B cell (primary cell): ENCODE measurements around the gene HOOK2. TPM values are rescaled to one million over a fixed set of nuclear protein-coding genes. Genes with fewer than 3 reads are reported as not detected.

Experiments
- ATAC-seq: fragments of 200-7000 bp; cut with Tn5 transposase; one replicate; pipeline ENCODE4 v1.10.0; 2021; ENCODE audit warnings: low read depth, mild to moderate bottlenecking, moderate number of reproducible peaks, moderate library complexity
- CTCF ChIA-PET: fragments of 350-600 bp; sonication (Branson Sonifier 250); formaldehyde crosslinking; loops from one replicate; lab custom pipeline; 2021; ENCODE audit warnings: antibody characterized with exemption, inconsistent platforms; lab: Charles Lee
- POLR2A ChIA-PET: fragments of 350-600 bp; sonication (Branson Sonifier 250); formaldehyde crosslinking; loops from one replicate; lab custom pipeline; 2021; ENCODE audit warnings: antibody characterized with exemption; lab: Charles Lee
- DNase-seq: peaks from one replicate; pipeline ENCODE4 v3.0.0; 2013
- H2AFZ ChIP-seq: 2 replicates; pipeline ENCODE4 v1.6.1; 2012; ENCODE audit warnings: mild to moderate bottlenecking, low read depth, low read length; ENCODE audit not compliant: insufficient read depth, poor library complexity, severe bottlenecking
- H3K27ac ChIP-seq, 2 donors: 1 replicate in 1 of 2; 2 replicates in 1 of 2; pipeline ENCODE4 v1.5.1; 2012 to 2013; ENCODE audit warnings: low read length in 2 of 2, mild to moderate bottlenecking in 2 of 2, moderate library complexity in 1 of 2
- H3K27me3 ChIP-seq, 4 experiments: fragments of 200-600 bp in 1 of 4; sonication (generic) in 1 of 4; replicated peaks in 1 of 4; 1 replicate in 2 of 4; 2 replicates in 2 of 4; pipeline versions ENCODE4 v1.6.1 to v1.7.0; 2013 to 2016; ENCODE audit warnings: low read length in 3 of 4, mild to moderate bottlenecking in 2 of 4, mixed read lengths in 1 of 4, moderate library complexity in 1 of 4; ENCODE audit not compliant: insufficient read depth in 4 of 4, control insufficient read depth in 3 of 4; ENCODE audit errors: control extremely low read depth in 1 of 4
- H3K36me3 ChIP-seq, 2 experiments: replicated peaks in 1 of 2; 1 replicate in 1 of 2; 2 replicates in 1 of 2; pipeline versions ENCODE4 v1.6.1 to v1.7.1; 2013; ENCODE audit warnings: low read length in 1 of 2; ENCODE audit not compliant: insufficient read depth in 2 of 2, control insufficient read depth in 1 of 2; ENCODE audit errors: control extremely low read depth in 1 of 2, extremely low read depth in 1 of 2
- H3K4me1 ChIP-seq, 2 donors: fragments of 200-600 bp in 1 of 2; sonication (generic) in 1 of 2; 1 replicate in 1 of 2; 2 replicates in 1 of 2; pipeline versions ENCODE4 v1.5.1 to v1.6.1; 2013 to 2017; ENCODE audit warnings: low read length in 2 of 2; ENCODE audit not compliant: control insufficient read depth in 2 of 2, insufficient read depth in 2 of 2
- H3K4me2 ChIP-seq: replicated peaks from 2 replicates; pipeline ENCODE3; 2012; ENCODE audit warnings: mild to moderate bottlenecking, low read depth, low read length; ENCODE audit not compliant: poor library complexity, severe bottlenecking
- H3K4me3 ChIP-seq, 5 experiments: fragments of 200-600 bp in 1 of 5; sonication (generic) in 1 of 5; 1 replicate in 3 of 5; 2 replicates in 2 of 5; pipeline versions ENCODE4 v1.5.1 to v1.7.0; 2011 to 2016; ENCODE audit warnings: low read length in 4 of 5, mild to moderate bottlenecking in 4 of 5, low read depth in 2 of 5, control low read depth in 1 of 5, moderate library complexity in 1 of 5; ENCODE audit not compliant: insufficient read depth in 1 of 5; ENCODE audit errors: control extremely low read depth in 1 of 5, extremely low read depth in 1 of 5
- H3K79me2 ChIP-seq: fragments of 200-600 bp; sonication (generic); one replicate; pipeline ENCODE4 v1.6.0; 2016; ENCODE audit warnings: low read length; ENCODE audit not compliant: control insufficient read depth, insufficient read depth
- H3K9ac ChIP-seq: fragments of 200-600 bp; sonication (generic); 2 replicates; pipeline ENCODE4 v1.6.1; 2017; ENCODE audit warnings: mild to moderate bottlenecking, low read length, moderate library complexity
- H3K9me3 ChIP-seq, 3 donors: one replicate each; pipeline versions ENCODE4 v1.6.1 to v1.7.1; 2013; ENCODE audit warnings: low read length in 2 of 3; ENCODE audit not compliant: control insufficient read depth in 2 of 3, insufficient read depth in 1 of 3; ENCODE audit errors: control extremely low read depth in 1 of 3
- H4K20me1 ChIP-seq: 2 replicates; pipeline ENCODE4 v1.6.0; 2012; ENCODE audit warnings: mild to moderate bottlenecking, low read length; ENCODE audit not compliant: insufficient read depth, control insufficient read depth, poor library complexity, severe bottlenecking
- H3K27ac Mint-ChIP-seq: one replicate; pipeline ENCODE4 v1.8.0; 2021; ENCODE audit warnings: mixed read lengths
- H3K27me3 Mint-ChIP-seq: one replicate; pipeline ENCODE4 v1.8.0; 2021; ENCODE audit warnings: mixed read lengths
- H3K4me1 Mint-ChIP-seq: one replicate; pipeline ENCODE4 v1.8.0; 2021; ENCODE audit warnings: mixed read lengths
- H3K4me3 Mint-ChIP-seq: one replicate; pipeline ENCODE4 v1.8.0; 2021; ENCODE audit warnings: mixed read lengths
- H3K9me3 Mint-ChIP-seq: one replicate; pipeline ENCODE4 v1.8.0; 2022; ENCODE audit warnings: mixed read lengths; ENCODE audit not compliant: insufficient read depth
- EZH2 ChIP-seq: IDR thresholded peaks from 2 replicates; pipeline ENCODE4 v1.6.1; 2012; ENCODE audit warnings: borderline replicate concordance, low read depth, mild to moderate bottlenecking, moderate library complexity, low read length; ENCODE audit not compliant: insufficient read depth, poor library complexity, severe bottlenecking
- WGBS: methylation state at CpG from one replicate; pipeline ENCODE4 v1.1.5; 2013; ENCODE audit warnings: missing lambda C conversion rate; ENCODE audit not compliant: insufficient coverage; 5-methylcytosine and 5-hydroxymethylcytosine counted together
- intact Hi-C: fragments of 100-400 bp; cut with micrococcal nuclease; formaldehyde crosslinking; loops from one replicate; pipeline ENCODE4 v1.10.0; 2022
- polyA plus RNA-seq: library from polyadenylated mRNA; depleted of rRNA; stranded (reverse); fragments of >200 nt; gene quantifications from 2 replicates; pipeline ENCODE4 v1.2.3, GENCODE V29; 2012
- total RNA-seq, 2 donors: library from RNA; stranded (reverse); fragments of 120-200 nt in 1 of 2; gene quantifications; 1 replicate in 1 of 2; 2 replicates in 1 of 2; pipeline versions ENCODE4 v1.2.3 to v1.2.4, GENCODE V29; 2013 to 2022
- TF ChIP-seq, protein P1 (sequence below): fragments of 200-600 bp; IDR thresholded peaks from one replicate; pipeline ENCODE4 v1.8.0; 2022; ENCODE audit warnings: antibody characterized with exemption, mild to moderate bottlenecking

HOOK2 gene
- total and polyA plus RNA-seq, 2 donors (not counting 1 experiment from before 2014, with no cell fraction given), result 30.3 to 33.4 TPM

DNA sequence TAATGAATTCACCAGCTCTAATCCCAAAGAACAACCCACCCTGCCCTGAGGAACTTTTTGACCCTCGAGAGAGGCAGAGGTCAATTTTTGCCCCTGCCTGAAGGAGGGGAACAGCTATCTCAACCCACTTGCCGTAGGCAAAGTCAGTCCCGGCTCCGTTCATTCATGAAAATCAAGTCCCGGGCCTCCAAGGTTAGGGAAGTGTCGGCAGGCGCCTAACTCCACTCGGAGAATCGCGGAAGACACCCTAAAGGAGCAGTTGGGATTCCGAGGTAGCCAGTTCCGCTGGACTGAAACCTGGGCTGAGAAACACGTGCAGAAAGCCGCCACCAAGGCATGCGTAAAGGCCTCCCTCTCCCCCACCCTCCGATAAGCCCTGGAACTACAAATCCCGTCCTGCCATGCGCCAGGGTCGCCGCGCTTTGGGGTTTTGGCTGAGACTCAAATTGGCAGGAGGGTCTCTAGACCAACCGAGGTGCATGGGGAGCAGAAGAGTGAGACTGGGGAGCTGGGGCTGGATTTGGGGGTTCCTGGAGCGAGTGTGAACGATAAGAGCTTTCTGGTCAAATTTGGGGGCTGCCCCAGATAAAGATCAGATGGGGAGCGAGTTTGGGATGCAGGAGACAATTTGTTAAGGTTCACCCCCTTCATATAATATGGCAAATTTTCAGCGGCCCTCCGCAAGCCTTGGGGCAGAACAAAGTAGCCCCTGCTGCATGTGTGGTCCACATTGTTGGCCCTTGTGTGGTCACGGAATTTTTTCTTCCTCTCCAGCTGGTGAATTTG lies 51.5 kb downstream of the HOOK2 start, which contains the start of gene TNPO2:
Gene TNPO2 (minus strand): TSS at position 292 of the 786 bp plus-strand sequence. CDS start 2,955 bp downstream, outside the sequence.
- intact Hi-C loops, result loop anchor here (1.0 to 5.0 kb wide), 5 partner anchors 10 to 83 kb away; partner anchors contain the start of genes FBXW9, HOOK2, MAN2B1 and RNASEH2A
- CTCF ChIA-PET, result interaction anchor here (0.6 to 3.5 kb wide), 9 partner anchors 10 to 167 kb away, joined by 3 to 26 read pairs (median 6); partner anchors contain the start of genes DHPS, GCDH, GET3 and TRIR
- peaks cover 32 to 50% of the 10 kb centered on the region in 2 donors for H3K4me1 ChIP-seq
- no peaks in the 10 kb centered on the region for H3K27me3 Mint-ChIP-seq
- peak; percentile 76 for DNase-seq
- H2AFZ ChIP-seq, result peak within 1 kb of the TSS; percentile 83
- H3K27ac Mint-ChIP-seq, result peak within 1 kb of the TSS; percentile 97
- peak within 1 kb of the TSS; percentile 85 for H3K9ac ChIP-seq
- peak; percentile 54 for ATAC-seq
- peaks cover 0 to 14% of the 10 kb centered on the region in 2 experiments for H3K36me3 ChIP-seq
- TF ChIP-seq, protein P1, sequence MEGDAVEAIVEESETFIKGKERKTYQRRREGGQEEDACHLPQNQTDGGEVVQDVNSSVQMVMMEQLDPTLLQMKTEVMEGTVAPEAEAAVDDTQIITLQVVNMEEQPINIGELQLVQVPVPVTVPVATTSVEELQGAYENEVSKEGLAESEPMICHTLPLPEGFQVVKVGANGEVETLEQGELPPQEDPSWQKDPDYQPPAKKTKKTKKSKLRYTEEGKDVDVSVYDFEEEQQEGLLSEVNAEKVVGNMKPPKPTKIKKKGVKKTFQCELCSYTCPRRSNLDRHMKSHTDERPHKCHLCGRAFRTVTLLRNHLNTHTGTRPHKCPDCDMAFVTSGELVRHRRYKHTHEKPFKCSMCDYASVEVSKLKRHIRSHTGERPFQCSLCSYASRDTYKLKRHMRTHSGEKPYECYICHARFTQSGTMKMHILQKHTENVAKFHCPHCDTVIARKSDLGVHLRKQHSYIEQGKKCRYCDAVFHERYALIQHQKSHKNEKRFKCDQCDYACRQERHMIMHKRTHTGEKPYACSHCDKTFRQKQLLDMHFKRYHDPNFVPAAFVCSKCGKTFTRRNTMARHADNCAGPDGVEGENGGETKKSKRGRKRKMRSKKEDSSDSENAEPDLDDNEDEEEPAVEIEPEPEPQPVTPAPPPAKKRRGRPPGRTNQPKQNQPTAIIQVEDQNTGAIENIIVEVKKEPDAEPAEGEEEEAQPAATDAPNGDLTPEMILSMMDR, result no peak
- no peak for TF ChIP-seq EZH2
- peaks cover 14% of the 10 kb centered on the region for H4K20me1 ChIP-seq
- H3K4me3 Mint-ChIP-seq, result peak within 1 kb of the TSS; percentile 95
- peak within 1 kb of the TSS; percentile 60 to 83 (median 77) for H3K4me3 ChIP-seq
- peaks cover 40% of the 10 kb centered on the region for H3K4me1 Mint-ChIP-seq
- WGBS, result 0% methylated on average over 20 of the region's 28 CpGs
- peak within 1 kb of the TSS; percentile 95 for H3K4me2 ChIP-seq
- H3K27ac ChIP-seq, result peak within 1 kb of the TSS; percentile 17 to 69
- POLR2A ChIA-PET, result interaction anchor here (0.6 to 3.6 kb wide), 7 partner anchors 10 to 68 kb away, joined by 3 to 30 read pairs (median 8); partner anchors contain the start of genes DHPS, FBXW9, GET3 and JUNB
- H3K9me3 Mint-ChIP-seq, result no peaks in the 10 kb centered on the region
- H3K27me3 ChIP-seq, result no peaks in the 10 kb centered on the region
- H3K79me2 ChIP-seq, result peaks cover 83% of the 10 kb centered on the region
- no peaks in the 10 kb centered on the region for H3K9me3 ChIP-seq
